HEK293 (cell line): ENCODE results near the gene ATP8B1.

ENCODE experiments used
- CTCF ChIA-PET: fragments of 350-600 bp; formaldehyde crosslinking; extraction: SDS; loops from one replicate; lab custom pipeline; 2021; ENCODE audit warnings: antibody characterized with exemption; lab: Yijun Ruan, JAX
- POLR2A ChIA-PET: fragments of 300-600 bp; formaldehyde crosslinking; extraction: SDS; loops from one replicate; lab custom pipeline; 2020; ENCODE audit warnings: antibody characterized with exemption, inconsistent platforms; lab: Yijun Ruan, JAX
- H3K27ac ChIP-seq: fragments of 200-500 bp; sonication (Bioruptor generic); 2 replicates; pipeline ENCODE4 v1.5.1; 2014; ENCODE audit warnings: low read depth, low read length, control low read depth, inconsistent platforms; ENCODE audit errors: extremely low read depth
- H3K36me3 ChIP-seq, 2 experiments: fragments of 200-500 bp in 1 of 2; sonication (Bioruptor generic) in 1 of 2; 1 replicate in 1 of 2; 2 replicates in 1 of 2; pipeline ENCODE4 v1.5.1; 2014 to 2017; ENCODE audit warnings: inconsistent platforms in 2 of 2, low read length in 2 of 2; ENCODE audit not compliant: control insufficient read depth in 2 of 2, insufficient read depth in 1 of 2
- H3K4me1 ChIP-seq: fragments of 200-500 bp; sonication (Bioruptor generic); 2 replicates; pipeline ENCODE4 v1.5.1; 2014; ENCODE audit warnings: mild to moderate bottlenecking, low read length, inconsistent platforms; ENCODE audit not compliant: control insufficient read depth, insufficient read depth
- H3K4me3 ChIP-seq: 2 replicates; pipeline ENCODE4 v1.5.1; 2011; ENCODE audit warnings: low read depth, mild to moderate bottlenecking, control low read depth, low read length, moderate library complexity
- H3K9me3 ChIP-seq: fragments of 200-500 bp; sonication (Bioruptor generic); 2 replicates; pipeline ENCODE4 v1.5.1; 2014; ENCODE audit warnings: low read depth, low read length, inconsistent platforms; ENCODE audit not compliant: control insufficient read depth, insufficient read depth
- FEZF1 ChIP-seq: fragments of 450-650 bp; formaldehyde crosslinking; IDR thresholded peaks from 2 replicates; pipeline ENCODE4 v1.5.1; 2016; ENCODE audit warnings: missing biosample characterization, missing genetic modification characterization
- GLIS2 ChIP-seq: fragments of 450-650 bp; formaldehyde crosslinking; IDR thresholded peaks from 2 replicates; pipeline ENCODE4 v1.5.1; 2016; ENCODE audit warnings: missing biosample characterization, missing genetic modification characterization
- HOXD13 ChIP-seq: sonication (generic); formaldehyde crosslinking; IDR thresholded peaks from 2 replicates; pipeline ENCODE4 v1.8.0; 2022; ENCODE audit warnings: missing genetic modification reagents, borderline replicate concordance
- PATZ1 ChIP-seq: fragments of 450-650 bp; formaldehyde crosslinking; IDR thresholded peaks from 2 replicates; pipeline ENCODE4 v1.5.1; 2016; ENCODE audit warnings: missing biosample characterization, missing genetic modification characterization
- PRDM1 ChIP-seq: fragments of 450-650 bp; formaldehyde crosslinking; IDR thresholded peaks from 2 replicates; pipeline ENCODE4; 2016; ENCODE audit warnings: missing biosample characterization, missing genetic modification characterization
- PRDM10 ChIP-seq: fragments of 450-650 bp; formaldehyde crosslinking; IDR thresholded peaks from 2 replicates; pipeline ENCODE4 v1.5.1; 2016; ENCODE audit warnings: missing biosample characterization, missing genetic modification characterization
- SP3 ChIP-seq: fragments of 450-650 bp; formaldehyde crosslinking; IDR thresholded peaks from 2 replicates; pipeline ENCODE4 v1.5.1; 2016; ENCODE audit warnings: missing biosample characterization, missing genetic modification characterization
- ZBTB48 ChIP-seq: fragments of 450-650 bp; formaldehyde crosslinking; IDR thresholded peaks from 2 replicates; pipeline ENCODE4 v1.5.1; 2016; ENCODE audit warnings: missing biosample characterization, missing genetic modification characterization
- ZFP41 ChIP-seq: fragments of 450-650 bp; formaldehyde crosslinking; IDR thresholded peaks from 2 replicates; pipeline ENCODE4 v1.5.1; 2016; ENCODE audit warnings: missing biosample characterization, missing genetic modification characterization, borderline replicate concordance
- ZFP69B ChIP-seq: fragments of 450-650 bp; formaldehyde crosslinking; IDR thresholded peaks from 2 replicates; pipeline ENCODE4 v1.5.1; 2016; ENCODE audit warnings: missing biosample characterization, missing genetic modification characterization
- ZNF121 ChIP-seq: fragments of 450-650 bp; formaldehyde crosslinking; IDR thresholded peaks from 2 replicates; pipeline ENCODE4 v1.5.1; 2016; ENCODE audit warnings: missing biosample characterization, missing genetic modification characterization
- ZNF146 ChIP-seq: fragments of 450-650 bp; formaldehyde crosslinking; IDR thresholded peaks from 2 replicates; pipeline ENCODE4 v1.5.1; 2016; ENCODE audit warnings: missing biosample characterization, missing genetic modification characterization
- ZNF155 ChIP-seq: fragments of 450-650 bp; formaldehyde crosslinking; IDR thresholded peaks from 2 replicates; pipeline ENCODE4 v1.5.1; 2016; ENCODE audit warnings: missing biosample characterization, missing genetic modification characterization
- ZNF2 ChIP-seq: fragments of 450-650 bp; formaldehyde crosslinking; IDR thresholded peaks from 2 replicates; pipeline ENCODE4 v1.5.1; 2016; ENCODE audit warnings: missing biosample characterization, missing genetic modification characterization
- ZNF366 ChIP-seq: fragments of 450-650 bp; formaldehyde crosslinking; conservative IDR thresholded peaks from 2 replicates; pipeline ENCODE4 v1.5.1; 2016; ENCODE audit warnings: missing biosample characterization, missing genetic modification characterization
- ZNF423 ChIP-seq: fragments of 450-650 bp; formaldehyde crosslinking; IDR thresholded peaks from 2 replicates; pipeline ENCODE4 v1.5.1; 2016; ENCODE audit warnings: missing biosample characterization, missing genetic modification characterization
- ZNF548 ChIP-seq: fragments of 450-650 bp; formaldehyde crosslinking; IDR thresholded peaks from 2 replicates; pipeline ENCODE4 v1.5.1; 2016; ENCODE audit warnings: missing biosample characterization, missing genetic modification characterization
- ZNF549 ChIP-seq: fragments of 450-650 bp; IDR thresholded peaks from 2 replicates; pipeline ENCODE4 v1.5.1; 2018; ENCODE audit warnings: missing biosample characterization, missing genetic modification characterization, mild to moderate bottlenecking, inconsistent platforms, moderate library complexity
- ZNF558 ChIP-seq: fragments of 450-650 bp; formaldehyde crosslinking; IDR thresholded peaks from 2 replicates; pipeline ENCODE4 v1.5.1; 2016; ENCODE audit warnings: missing biosample characterization, missing genetic modification characterization
- ZNF580 ChIP-seq: fragments of 450-650 bp; formaldehyde crosslinking; IDR thresholded peaks from 2 replicates; pipeline ENCODE4 v1.5.1; 2016; ENCODE audit warnings: missing biosample characterization, missing genetic modification characterization
- ZNF626 ChIP-seq: fragments of 450-650 bp; sonication (Bioruptor Pico); formaldehyde crosslinking; IDR thresholded peaks from 2 replicates; pipeline ENCODE4 v1.5.1; 2018; ENCODE audit warnings: missing biosample characterization, missing genetic modification characterization, inconsistent platforms
- ZSCAN23 ChIP-seq: fragments of 450-650 bp; formaldehyde crosslinking; IDR thresholded peaks from 2 replicates; pipeline ENCODE4 v1.5.1; 2016; ENCODE audit warnings: missing biosample characterization, missing genetic modification characterization
- TF ChIP-seq, protein P1 (sequence below): fragments of 450-650 bp; formaldehyde crosslinking; IDR thresholded peaks from 2 replicates; pipeline ENCODE4 v1.5.1; 2016; ENCODE audit warnings: missing biosample characterization, missing genetic modification characterization
- TF ChIP-seq, protein P2 (sequence below): fragments of 450-650 bp; IDR thresholded peaks from 2 replicates; pipeline ENCODE4 v1.5.1; 2018; ENCODE audit warnings: missing biosample characterization, missing genetic modification characterization
- TF ChIP-seq, protein P3 (sequence below): fragments of 450-650 bp; formaldehyde crosslinking; IDR thresholded peaks from 2 replicates; pipeline ENCODE4 v1.5.1; 2016; ENCODE audit warnings: missing biosample characterization, missing genetic modification characterization

Gene ATP8B1

DNA sequence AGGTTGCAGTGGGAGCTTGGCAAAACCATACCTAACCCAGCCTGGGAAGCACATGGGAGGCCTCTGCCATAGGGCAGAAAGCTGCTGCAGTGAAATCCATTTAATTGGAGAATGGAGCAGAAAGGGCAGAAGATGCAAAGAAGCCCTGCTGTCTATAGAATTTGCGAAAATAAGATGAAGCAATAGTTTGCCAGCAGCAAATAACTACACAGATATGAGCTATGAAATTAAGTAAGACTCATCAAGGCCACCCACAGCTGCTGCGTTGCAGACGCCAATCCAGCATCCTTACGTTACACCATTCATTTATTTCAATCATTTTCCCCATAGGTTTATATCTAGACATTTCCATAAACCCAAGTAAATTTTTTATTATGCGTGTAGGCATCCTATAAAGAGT is 21.1 kb downstream of the ATP8B1 start:
- TF ChIP-seq SP3 (no peak), ZNF2 (tag by site-specific recombination) (no peak), ZNF580 (tag by site-specific recombination) (no peak), FEZF1 (tag by site-specific recombination) (no peak), ZNF423 (tag by site-specific recombination) (no peak), ZFP69B (no peak), ZFP41 (tag by site-specific recombination) (no peak), PRDM1 (tag by site-specific recombination) (no peak), GLIS2 (tag by site-specific recombination) (no peak), ZNF155 (tag by site-specific recombination) (no peak), ZSCAN23 (tag by site-specific recombination) (no peak), ZBTB48 (tag by site-specific recombination) (no peak), ZNF121 (no peak), ZNF626 (no peak), HOXD13 (no peak), PATZ1 (tag by site-specific recombination) (no peak), ZNF558 (tag by site-specific recombination) (no peak)
- TF ChIP-seq, protein P1, sequence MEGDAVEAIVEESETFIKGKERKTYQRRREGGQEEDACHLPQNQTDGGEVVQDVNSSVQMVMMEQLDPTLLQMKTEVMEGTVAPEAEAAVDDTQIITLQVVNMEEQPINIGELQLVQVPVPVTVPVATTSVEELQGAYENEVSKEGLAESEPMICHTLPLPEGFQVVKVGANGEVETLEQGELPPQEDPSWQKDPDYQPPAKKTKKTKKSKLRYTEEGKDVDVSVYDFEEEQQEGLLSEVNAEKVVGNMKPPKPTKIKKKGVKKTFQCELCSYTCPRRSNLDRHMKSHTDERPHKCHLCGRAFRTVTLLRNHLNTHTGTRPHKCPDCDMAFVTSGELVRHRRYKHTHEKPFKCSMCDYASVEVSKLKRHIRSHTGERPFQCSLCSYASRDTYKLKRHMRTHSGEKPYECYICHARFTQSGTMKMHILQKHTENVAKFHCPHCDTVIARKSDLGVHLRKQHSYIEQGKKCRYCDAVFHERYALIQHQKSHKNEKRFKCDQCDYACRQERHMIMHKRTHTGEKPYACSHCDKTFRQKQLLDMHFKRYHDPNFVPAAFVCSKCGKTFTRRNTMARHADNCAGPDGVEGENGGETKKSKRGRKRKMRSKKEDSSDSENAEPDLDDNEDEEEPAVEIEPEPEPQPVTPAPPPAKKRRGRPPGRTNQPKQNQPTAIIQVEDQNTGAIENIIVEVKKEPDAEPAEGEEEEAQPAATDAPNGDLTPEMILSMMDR = no peak
- TF ChIP-seq, protein P2, sequence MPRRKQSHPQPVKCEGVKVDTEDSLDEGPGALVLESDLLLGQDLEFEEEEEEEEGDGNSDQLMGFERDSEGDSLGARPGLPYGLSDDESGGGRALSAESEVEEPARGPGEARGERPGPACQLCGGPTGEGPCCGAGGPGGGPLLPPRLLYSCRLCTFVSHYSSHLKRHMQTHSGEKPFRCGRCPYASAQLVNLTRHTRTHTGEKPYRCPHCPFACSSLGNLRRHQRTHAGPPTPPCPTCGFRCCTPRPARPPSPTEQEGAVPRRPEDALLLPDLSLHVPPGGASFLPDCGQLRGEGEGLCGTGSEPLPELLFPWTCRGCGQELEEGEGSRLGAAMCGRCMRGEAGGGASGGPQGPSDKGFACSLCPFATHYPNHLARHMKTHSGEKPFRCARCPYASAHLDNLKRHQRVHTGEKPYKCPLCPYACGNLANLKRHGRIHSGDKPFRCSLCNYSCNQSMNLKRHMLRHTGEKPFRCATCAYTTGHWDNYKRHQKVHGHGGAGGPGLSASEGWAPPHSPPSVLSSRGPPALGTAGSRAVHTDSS (tag by site-specific recombination) = no peak
- no peaks in the 10 kb centered on the region for H3K9me3 ChIP-seq
- ChIA-PET CTCF (interaction anchor here (0.6 to 1.4 kb wide), 2 partner anchors 62 to 354 kb away, joined by 3 read pairs; no protein-coding TSS in a partner anchor), POLR2A (no interaction called here)
- peaks cover 13% of the 10 kb centered on the region for H3K4me1 ChIP-seq
- no peak overlapping the region for H3K27ac ChIP-seq
- no peaks in the 10 kb centered on the region; a peak in 1 of 3 replicates for H3K36me3 ChIP-seq
- no peak overlapping the region for H3K4me3 ChIP-seq

- TF ChIP-seq ZNF549 (tag by site-specific recombination) (no peak), PRDM10 (tag by site-specific recombination) (peak; percentile 80), ZNF366 (tag by site-specific recombination) (0 out of 2 replicates have a peak, but pooled peaks have one; percentile 26), PRDM1 (tag by site-specific recombination) (0 out of 2 replicates have a peak, but pooled peaks have one; percentile 4), FEZF1 (tag by site-specific recombination) (no peak), ZNF146 (no peak), ZNF548 (no peak), ZNF558 (tag by site-specific recombination) (no peak)
- TF ChIP-seq, protein P3, sequence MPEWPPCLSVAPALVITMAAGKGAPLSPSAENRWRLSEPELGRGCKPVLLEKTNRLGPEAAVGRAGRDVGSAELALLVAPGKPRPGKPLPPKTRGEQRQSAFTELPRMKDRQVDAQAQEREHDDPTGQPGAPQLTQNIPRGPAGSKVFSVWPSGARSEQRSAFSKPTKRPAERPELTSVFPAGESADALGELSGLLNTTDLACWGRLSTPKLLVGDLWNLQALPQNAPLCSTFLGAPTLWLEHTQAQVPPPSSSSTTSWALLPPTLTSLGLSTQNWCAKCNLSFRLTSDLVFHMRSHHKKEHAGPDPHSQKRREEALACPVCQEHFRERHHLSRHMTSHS (tag by site-specific recombination) = no peak
- peaks cover 13% of the 10 kb centered on the region for H3K4me1 ChIP-seq
- H3K27ac ChIP-seq = peak overlapping the region; percentile 22; the same call in 1 of the 2 replicates
- H3K4me3 ChIP-seq = no peak overlapping the region
- POLR2A ChIA-PET = interaction anchor here (1.8 kb wide), 1 partner anchor 9 kb away, joined by 5 read pairs; no protein-coding TSS in a partner anchor
- CTCF ChIA-PET = interaction anchor here (0.6 to 1.4 kb wide), 5 partner anchors 8 to 355 kb away, joined by 3 to 8 read pairs (median 3); no protein-coding TSS in a partner anchor
- H3K36me3 ChIP-seq = no peaks in the 10 kb centered on the region; a peak in 1 of 3 replicates
- H3K9me3 ChIP-seq = no peaks in the 10 kb centered on the region
Measured at GRCh38 chr18:57780706-57781347, 22.3 kb downstream of the ATP8B1 start.
